BLaER1 treated with 17β-estradiol and CSF1 and Interleukin-3, amounts not matched to agents 10 nM and 100 nM (cell line): ENCODE results near the gene SPAG9.
"Not testable (repeated sequence)": the region's sequence is repeated elsewhere in the genome, so short reads cannot be mapped to it uniquely, and the experiment has no call there.

Experiments used
- H3K27ac ChIP-seq, 11 experiments: shearing (Covaris generic); formaldehyde crosslinking; 2 replicates each; pipeline ENCODE4 v1.8.1; 2022
- H3K27me3 ChIP-seq, 11 experiments: shearing (Covaris generic); formaldehyde crosslinking; 2 replicates each; pipeline ENCODE4 v1.8.1; 2022
- H3K36me3 ChIP-seq, 11 experiments: shearing (Covaris generic); formaldehyde crosslinking; 2 replicates each; pipeline ENCODE4 v1.8.1; 2022
- H3K4me1 ChIP-seq, 10 experiments: shearing (Covaris generic); formaldehyde crosslinking; 2 replicates each; pipeline ENCODE4 v1.8.1; 2022
- H3K4me2 ChIP-seq, 11 experiments: shearing (Covaris generic); formaldehyde crosslinking; 2 replicates each; pipeline ENCODE4 v1.8.1; 2022
- H3K4me3 ChIP-seq, 10 experiments: shearing (Covaris generic); formaldehyde crosslinking; 2 replicates each; pipeline ENCODE4 v1.8.1; 2022
- H3K9ac ChIP-seq, 11 experiments: shearing (Covaris generic); formaldehyde crosslinking; 2 replicates each; pipeline ENCODE4 v1.8.1; 2022
- H3K9me3 ChIP-seq, 11 experiments: shearing (Covaris generic); formaldehyde crosslinking; replicated peaks in 1 of 11; 2 replicates each; pipeline ENCODE4 v1.8.1; 2022
- H4K20me1 ChIP-seq, 11 experiments: shearing (Covaris generic); formaldehyde crosslinking; 2 replicates each; pipeline ENCODE4 v1.8.1; 2022
- Cebpa-rat ChIP-seq, 11 experiments: shearing (Covaris generic); IDR thresholded peaks; 2 replicates each; pipeline ENCODE4 v1.8.1; 2022

The SPAG9 gene

DNA sequence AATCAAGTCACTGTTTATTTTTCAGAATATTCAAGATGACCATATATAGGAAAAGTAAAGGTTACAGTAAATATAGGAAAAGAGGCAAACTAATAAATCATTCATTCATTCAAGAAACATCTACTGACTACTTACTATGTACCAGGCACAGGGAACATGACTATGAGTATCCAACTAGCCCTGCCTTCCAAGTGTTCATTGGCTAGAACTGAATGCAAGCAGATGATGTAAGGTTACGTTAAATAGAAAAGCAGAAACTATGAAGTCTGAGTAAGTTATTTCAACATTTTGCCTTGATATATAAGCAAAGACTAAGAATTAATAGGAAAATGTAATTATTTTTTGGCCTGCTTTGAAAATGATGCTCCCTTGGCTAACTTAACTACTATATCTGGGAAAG is 36.7 kb downstream of the SPAG9 start:
- Histone ChIP-seq H3K27ac (no peak overlapping the region), H4K20me1 (peaks cover 44 to 94% (median 74%) of the 10 kb centered on the region in 11 experiments; a peak in 19 of 22 replicates), H3K9ac (no peak overlapping the region), H3K4me2 (no peak overlapping the region), H3K36me3 (peaks cover 14 to 45% (median 28%) of the 10 kb centered on the region in 11 experiments; a peak in 21 of 22 replicates), H3K9me3 (no peaks in the 10 kb centered on the region), H3K4me1 (peaks cover 13 to 52% (median 21%) of the 10 kb centered on the region in 10 experiments; a peak in 19 of 20 replicates), H3K27me3 (no peaks in the 10 kb centered on the region), H3K4me3 (no peak overlapping the region)
- TF ChIP-seq Cebpa-rat (IDR thresholded peaks at IDR 0.05): no peak

DNA sequence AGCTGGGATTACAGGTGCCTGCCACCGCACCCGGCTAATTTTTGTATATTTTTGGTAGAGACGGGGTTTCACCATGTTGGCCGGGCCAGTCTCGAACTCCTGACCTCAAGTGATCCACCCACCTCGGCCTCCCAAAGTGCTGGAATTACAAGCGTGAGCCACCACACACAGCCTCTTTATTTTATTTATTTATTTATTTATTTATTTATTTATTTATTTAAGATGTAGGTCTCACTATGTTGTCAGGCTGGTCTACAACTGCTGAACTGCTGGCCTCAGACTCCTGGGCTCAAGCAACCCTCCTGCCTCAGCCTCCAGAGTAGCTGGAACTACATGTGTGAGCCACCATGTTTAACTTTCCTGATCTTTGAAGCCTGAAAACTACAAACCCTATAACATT is 37.3 kb downstream of the SPAG9 start:
- H3K27me3 ChIP-seq, H3K27ac ChIP-seq: not testable (repeated sequence)
- H3K36me3 ChIP-seq: peaks cover 19 to 51% (median 31%) of the 10 kb centered on the region in 11 experiments

DNA sequence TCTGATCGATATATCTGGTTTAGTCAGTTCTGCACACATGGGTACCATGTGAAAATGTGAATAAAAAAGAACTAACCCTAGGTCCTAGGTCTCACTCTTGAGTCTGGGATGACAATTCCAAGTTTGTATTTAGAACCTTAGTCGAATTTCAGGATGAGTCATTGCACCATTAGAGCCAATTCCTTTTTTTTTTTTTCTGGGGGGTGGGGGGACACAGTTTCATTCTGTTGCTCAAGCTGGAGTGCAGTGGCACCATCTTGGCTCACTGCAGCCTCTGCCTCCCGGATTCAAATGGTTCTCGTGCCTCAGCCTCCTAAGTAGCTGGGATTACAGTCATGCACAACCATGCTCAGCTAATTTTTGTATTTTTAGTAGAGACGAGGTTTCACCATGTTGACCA is 41.6 kb downstream of the SPAG9 start:
- Histone ChIP-seq H3K27me3 (no peaks in the 10 kb centered on the region), H3K4me1 (peaks cover 0 to 25% (median 5%) of the 10 kb centered on the region in 10 experiments; a peak in 8 of 20 replicates), H3K4me3 (no peak overlapping the region), H3K36me3 (peaks cover 52 to 80% (median 60%) of the 10 kb centered on the region in 11 experiments), H3K4me2 (peak overlapping the region in 3 of 11 experiments; percentile 6 to 39 (median 26); a peak in 3 of 22 replicates), H3K9me3 (no peaks in the 10 kb centered on the region), H4K20me1 (peaks cover 16 to 88% (median 55%) of the 10 kb centered on the region in 11 experiments; a peak in 16 of 22 replicates), H3K27ac (no peak overlapping the region), H3K9ac (no peak overlapping the region)
- TF ChIP-seq Cebpa-rat (IDR thresholded peaks at IDR 0.05): no peak

More for the DNA sequence above, 37.3 kb downstream of the SPAG9 start:
- H3K4me2 ChIP-seq, H3K4me3 ChIP-seq, H3K9ac ChIP-seq, H3K9me3 ChIP-seq: not testable (repeated sequence)
- peaks cover 7 to 52% (median 16%) of the 10 kb centered on the region in 10 experiments; a peak in 19 of 20 replicates for H3K4me1 ChIP-seq
- peaks cover 38 to 91% (median 68%) of the 10 kb centered on the region in 11 experiments; a peak in 19 of 22 replicates for H4K20me1 ChIP-seq

DNA sequence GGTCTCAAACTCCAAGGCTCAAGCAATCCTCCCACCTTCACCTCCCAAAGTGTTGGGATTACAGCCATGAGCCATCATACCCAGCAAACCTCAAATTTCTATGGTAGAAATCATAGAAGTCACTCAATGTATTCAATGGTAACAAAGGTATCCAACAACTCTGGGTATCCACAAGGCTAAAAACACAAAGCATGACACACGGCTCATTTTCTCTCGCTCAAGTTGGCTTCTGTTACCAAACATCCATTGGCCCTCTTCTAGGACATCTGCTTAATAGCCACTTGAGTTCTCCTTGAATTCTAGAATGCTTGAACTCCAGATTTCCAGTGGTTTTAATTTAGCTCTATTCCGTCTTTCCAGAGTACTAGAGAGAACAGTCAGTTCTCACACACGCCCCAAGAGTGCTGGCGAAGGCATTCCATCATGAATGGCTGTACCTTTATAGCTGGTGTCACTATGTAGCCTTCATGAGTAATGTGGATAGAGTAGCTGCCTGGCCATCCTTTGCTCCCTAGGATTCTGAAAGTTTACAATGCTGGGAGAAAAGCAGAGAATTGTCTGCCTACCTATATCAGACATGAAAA is 42.6 kb downstream of the SPAG9 start:
- Histone ChIP-seq H3K36me3 (peaks cover 49 to 83% (median 68%) of the 10 kb centered on the region in 11 experiments), H4K20me1 (peaks cover 16 to 88% (median 51%) of the 10 kb centered on the region in 11 experiments; a peak in 16 of 22 replicates), H3K9ac (no peak overlapping the region), H3K4me1 (peaks cover 0 to 25% (median 5%) of the 10 kb centered on the region in 10 experiments; a peak in 8 of 20 replicates), H3K9me3 (no peaks in the 10 kb centered on the region), H3K4me2 (no peak overlapping the region), H3K27me3 (no peaks in the 10 kb centered on the region), H3K4me3 (no peak overlapping the region), H3K27ac (no peak overlapping the region)
- TF ChIP-seq Cebpa-rat (IDR thresholded peaks at IDR 0.05): no peak

DNA sequence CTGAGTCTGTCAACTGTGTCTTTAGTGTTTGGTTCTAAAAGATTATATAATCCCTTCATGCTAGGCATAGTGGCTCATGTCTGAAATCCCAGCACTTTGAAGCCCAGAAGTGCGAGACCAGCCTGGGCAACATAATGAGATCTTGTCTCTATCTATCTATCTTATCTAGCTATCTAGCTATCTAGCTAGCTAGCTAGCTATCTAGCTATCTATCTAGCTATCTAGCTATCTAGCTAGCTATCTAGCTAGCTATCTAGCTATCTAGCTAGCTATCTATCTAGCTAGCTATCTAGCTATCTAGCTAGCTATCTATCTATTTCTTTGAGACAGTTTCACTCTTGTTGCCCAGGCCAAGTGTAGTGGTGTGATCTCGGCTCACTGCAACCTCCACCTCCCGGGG is 43.8 kb downstream of the SPAG9 start:
- Histone ChIP-seq H3K9me3 (no peaks in the 10 kb centered on the region), H3K4me2 (no peak overlapping the region), H4K20me1 (peaks cover 16 to 80% (median 38%) of the 10 kb centered on the region in 11 experiments; a peak in 17 of 22 replicates), H3K4me3 (no peak overlapping the region), H3K27ac (no peak overlapping the region), H3K4me1 (peaks cover 0 to 27% (median 5%) of the 10 kb centered on the region in 10 experiments; a peak in 15 of 20 replicates), H3K9ac (no peak overlapping the region), H3K36me3 (peaks cover 52 to 92% (median 68%) of the 10 kb centered on the region in 11 experiments), H3K27me3 (no peaks in the 10 kb centered on the region)
- TF ChIP-seq Cebpa-rat (IDR thresholded peaks at IDR 0.05): no peak

DNA sequence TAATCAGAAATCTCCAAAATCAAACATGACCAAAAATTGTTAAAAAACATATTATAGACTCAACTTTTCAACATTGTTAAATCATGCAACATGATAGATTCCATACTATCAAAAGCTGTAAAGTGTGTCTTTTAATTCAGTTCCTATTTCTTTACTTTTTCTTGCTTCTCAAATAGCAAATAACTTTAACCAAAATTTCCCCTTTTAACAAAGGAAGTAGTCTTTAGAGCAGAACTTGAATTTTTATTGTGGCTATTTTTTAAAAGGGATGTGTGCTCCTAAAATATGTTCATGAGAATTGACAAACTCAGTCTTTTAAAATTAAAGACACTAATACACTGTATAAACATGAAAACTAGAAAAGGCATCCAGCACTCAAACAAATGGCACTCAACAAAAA is 49.1 kb downstream of the SPAG9 start:
- Histone ChIP-seq H3K36me3 (peaks cover 16 to 54% (median 31%) of the 10 kb centered on the region in 11 experiments), H3K27me3 (no peaks in the 10 kb centered on the region), H3K4me1 (peaks cover 4 to 34% (median 12%) of the 10 kb centered on the region in 10 experiments; a peak in 16 of 20 replicates), H4K20me1 (peaks cover 17 to 88% (median 50%) of the 10 kb centered on the region in 11 experiments; a peak in 18 of 22 replicates), H3K27ac (no peak overlapping the region), H3K9me3 (no peaks in the 10 kb centered on the region), H3K4me3 (no peak overlapping the region), H3K4me2 (peak overlapping the region in 5 of 11 experiments; percentile 34 to 75 (median 54); a peak in 7 of 22 replicates), H3K9ac (no peak overlapping the region)
- no peak for TF ChIP-seq Cebpa-rat (IDR thresholded peaks at IDR 0.05)

DNA sequence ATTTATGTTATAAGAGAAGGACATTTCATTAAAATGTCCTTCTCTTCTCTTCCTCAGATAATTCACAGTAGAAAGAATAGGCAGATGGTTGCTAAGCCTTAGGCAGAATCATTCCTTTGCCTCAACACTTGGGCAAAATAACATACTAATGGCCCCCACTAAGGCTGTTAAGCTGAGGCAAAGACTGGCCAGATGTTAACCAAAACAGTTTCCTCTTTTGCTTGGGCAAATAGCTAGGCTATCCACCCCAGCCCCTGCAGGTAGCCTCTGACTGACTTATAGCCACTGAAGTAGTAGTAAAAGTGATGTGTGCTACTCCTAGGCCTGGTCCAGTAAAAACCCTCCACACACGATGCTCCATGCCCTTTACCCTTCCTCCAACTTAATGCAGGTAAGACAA is 55.2 kb downstream of the SPAG9 start:
- Histone ChIP-seq H3K4me1 (peaks cover 0 to 25% (median 5%) of the 10 kb centered on the region in 10 experiments; a peak in 9 of 20 replicates), H3K27ac (no peak overlapping the region), H3K4me3 (no peak overlapping the region), H3K9me3 (no peaks in the 10 kb centered on the region), H3K36me3 (peaks cover 0 to 26% (median 14%) of the 10 kb centered on the region in 11 experiments; a peak in 15 of 22 replicates), H3K27me3 (no peaks in the 10 kb centered on the region), H4K20me1 (peaks cover 30 to 91% (median 60%) of the 10 kb centered on the region in 11 experiments; a peak in 19 of 22 replicates), H3K9ac (no peak overlapping the region), H3K4me2 (no peak overlapping the region)
- TF ChIP-seq Cebpa-rat (IDR thresholded peaks at IDR 0.05): no peak

DNA sequence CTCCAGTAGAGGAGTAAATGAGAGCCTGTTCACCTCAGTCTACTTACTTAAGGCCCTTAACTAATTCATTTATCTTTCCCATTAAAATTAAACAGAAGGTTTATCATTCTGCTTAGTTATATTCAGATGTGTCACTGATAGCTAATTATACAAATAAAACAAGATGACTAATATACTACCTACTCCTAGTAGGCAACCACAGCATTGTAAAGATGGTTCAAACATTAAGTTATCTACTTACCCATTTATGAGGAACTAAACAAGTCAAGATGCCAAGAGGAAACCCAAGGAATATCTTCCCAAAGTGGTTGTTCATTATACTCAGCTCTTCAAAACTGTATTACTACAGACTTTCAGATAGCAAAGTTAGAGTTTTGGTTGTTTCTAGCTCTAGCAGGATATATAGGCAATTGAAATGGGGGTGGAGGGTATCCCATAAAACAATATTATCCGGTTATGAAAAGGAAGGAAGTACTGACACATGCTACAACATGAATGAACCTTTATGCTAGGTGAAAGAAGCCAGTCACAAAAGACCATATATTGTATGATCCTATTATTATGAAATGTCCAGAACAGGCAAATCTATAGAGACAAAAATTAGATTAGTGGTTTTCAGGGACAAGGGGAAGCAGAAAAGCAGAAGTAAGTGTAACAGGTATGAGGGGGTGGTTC is 56.5 kb downstream of the SPAG9 start:
- peak overlapping the region in 1 of 11 experiments; percentile 3; a peak in 1 of 22 replicates for H3K4me2 ChIP-seq
- no peak overlapping the region for H3K9ac ChIP-seq
- peaks cover 0 to 13% (median 0%) of the 10 kb centered on the region in 10 experiments; a peak in 4 of 20 replicates for H3K4me1 ChIP-seq
- H3K9me3 ChIP-seq: no peaks in the 10 kb centered on the region
- peaks cover 30 to 94% (median 66%) of the 10 kb centered on the region in 11 experiments; a peak in 20 of 22 replicates for H4K20me1 ChIP-seq
- no peak overlapping the region for H3K4me3 ChIP-seq
- no peaks in the 10 kb centered on the region for H3K27me3 ChIP-seq
- H3K27ac ChIP-seq: no peak overlapping the region
- TF ChIP-seq Cebpa-rat (IDR thresholded peaks at IDR 0.05): no peak
- peaks cover 0 to 30% (median 14%) of the 10 kb centered on the region in 11 experiments; a peak in 15 of 22 replicates for H3K36me3 ChIP-seq

DNA sequence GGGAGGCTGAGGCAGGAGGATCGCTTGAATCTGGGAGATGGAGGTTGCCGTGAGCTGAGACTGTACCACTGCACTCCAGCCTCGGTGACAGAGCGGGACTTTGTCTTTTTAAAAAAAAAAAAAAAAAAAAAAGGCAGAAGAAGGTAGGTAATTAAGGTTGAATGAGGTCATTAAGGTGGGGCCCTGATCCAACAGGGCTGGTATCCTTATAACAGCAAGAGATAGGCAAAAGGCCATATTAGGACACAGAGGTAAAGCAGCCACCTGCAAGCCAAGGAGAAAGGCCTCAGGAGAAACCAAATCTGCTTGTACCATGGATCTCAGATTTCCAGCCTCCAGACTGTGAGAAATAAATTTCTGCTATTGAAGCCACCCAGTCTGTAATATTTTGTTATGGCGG is 60.3 kb downstream of the SPAG9 start:
- no peak overlapping the region for H3K4me2 ChIP-seq
- H3K27ac ChIP-seq: no peak overlapping the region
- H3K4me3 ChIP-seq: no peak overlapping the region
- H3K9ac ChIP-seq: no peak overlapping the region
- no peaks in the 10 kb centered on the region for H3K9me3 ChIP-seq
- TF ChIP-seq Cebpa-rat (IDR thresholded peaks at IDR 0.05): no peak
- H3K36me3 ChIP-seq: peaks cover 0 to 24% (median 7%) of the 10 kb centered on the region in 11 experiments; a peak in 13 of 22 replicates
- H3K27me3 ChIP-seq: no peaks in the 10 kb centered on the region
- peaks cover 35 to 95% (median 69%) of the 10 kb centered on the region in 11 experiments; a peak in 21 of 22 replicates for H4K20me1 ChIP-seq
- peaks cover 0 to 22% (median 11%) of the 10 kb centered on the region in 10 experiments; a peak in 13 of 20 replicates for H3K4me1 ChIP-seq
